Dendritic cell treated with granulocyte-macrophage colony-stimulating factor and Interleukin-4, amounts not matched to agents 40 ng/mL and 50 ng/mL, for 4 days (primary cell): ENCODE measurements around the gene CDK12.
"Not testable (repeated sequence)": the region's sequence is repeated elsewhere in the genome, so short reads cannot be mapped to it uniquely, and the experiment has no call there.

Experiments used
- H3K27ac Mint-ChIP-seq: one replicate; pipeline ENCODE4 v1.8.0; 2022; ENCODE audit warnings: mild to moderate bottlenecking, mixed read lengths
- H3K27me3 Mint-ChIP-seq: one replicate; pipeline ENCODE4 v1.8.0; 2022; ENCODE audit warnings: mild to moderate bottlenecking, mixed read lengths
- H3K36me3 Mint-ChIP-seq: one replicate; pipeline ENCODE4 v1.8.0; 2022; ENCODE audit warnings: low read depth, mixed read lengths
- H3K4me1 Mint-ChIP-seq: one replicate; pipeline ENCODE4 v1.8.0; 2022; ENCODE audit warnings: low read depth, mixed read lengths
- H3K4me3 Mint-ChIP-seq: one replicate; pipeline ENCODE4 v1.8.0; 2022; ENCODE audit warnings: mild to moderate bottlenecking, moderate library complexity, mixed read lengths
- H3K9me3 Mint-ChIP-seq: one replicate; pipeline ENCODE4 v1.8.0; 2022; ENCODE audit warnings: mixed read lengths
- intact Hi-C: fragments of 100-400 bp; cut with micrococcal nuclease; formaldehyde crosslinking; loops from one replicate; pipeline ENCODE4 v1.15.0; 2022

Gene CDK12

GRCh38 chr17:39473310-39473709, 12.0 kb downstream of the CDK12 start:
- H3K36me3 Mint-ChIP-seq = peaks cover 84% of the 10 kb centered on the region
- intact Hi-C loops = no loop called here
- H3K9me3 Mint-ChIP-seq = no peaks in the 10 kb centered on the region

GRCh38 chr17:39479631-39480030, 18.3 kb downstream of the CDK12 start:
- H3K27ac Mint-ChIP-seq, H3K27me3 Mint-ChIP-seq, H3K4me1 Mint-ChIP-seq, intact Hi-C loops, H3K4me3 Mint-ChIP-seq, H3K9me3 Mint-ChIP-seq: not testable (repeated sequence)
- peaks cover 76% of the 10 kb centered on the region for H3K36me3 Mint-ChIP-seq

More at GRCh38 chr17:39473310-39473709, 12.0 kb downstream of the CDK12 start:
- H3K27ac Mint-ChIP-seq = no peak overlapping the region
- no peak overlapping the region for H3K4me3 Mint-ChIP-seq
- no peaks in the 10 kb centered on the region for H3K4me1 Mint-ChIP-seq
- no peaks in the 10 kb centered on the region for H3K27me3 Mint-ChIP-seq

GRCh38 chr17:39483506-39483905, 22.2 kb downstream of the CDK12 start:
- intact Hi-C loops = no loop called here
- Mint-ChIP-seq H3K9me3 (no peaks in the 10 kb centered on the region), H3K4me3 (no peak overlapping the region), H3K4me1 (no peaks in the 10 kb centered on the region), H3K27ac (no peak overlapping the region), H3K27me3 (no peaks in the 10 kb centered on the region), H3K36me3 (peaks cover 57% of the 10 kb centered on the region)

- peaks cover 57% of the 10 kb centered on the region for H3K36me3 Mint-ChIP-seq
- H3K27ac Mint-ChIP-seq = no peak overlapping the region
- intact Hi-C loops = no loop called here
- no peaks in the 10 kb centered on the region for H3K9me3 Mint-ChIP-seq
- H3K4me3 Mint-ChIP-seq = no peak overlapping the region
- H3K27me3 Mint-ChIP-seq = no peaks in the 10 kb centered on the region
- H3K4me1 Mint-ChIP-seq = no peaks in the 10 kb centered on the region
These were observed 22.9 kb downstream of the CDK12 start for GRCh38 chr17:39484178-39484577.

GRCh38 chr17:39485555-39485954, 24.3 kb downstream of the CDK12 start:
- Mint-ChIP-seq H3K27me3 (no peaks in the 10 kb centered on the region), H3K4me3 (no peak overlapping the region), H3K36me3 (peaks cover 51% of the 10 kb centered on the region), H3K4me1 (no peaks in the 10 kb centered on the region), H3K27ac (peak overlapping the region; percentile 27), H3K9me3 (no peaks in the 10 kb centered on the region)
- intact Hi-C loops = no loop called here

GRCh38 chr17:39486242-39486641, 25.0 kb downstream of the CDK12 start:
- Mint-ChIP-seq H3K27ac (peak overlapping the region; percentile 27), H3K36me3 (peaks cover 49% of the 10 kb centered on the region), H3K27me3 (no peaks in the 10 kb centered on the region), H3K4me1 (no peaks in the 10 kb centered on the region), H3K4me3 (no peak overlapping the region), H3K9me3 (no peaks in the 10 kb centered on the region)
- intact Hi-C loops = no loop called here

- H3K36me3 Mint-ChIP-seq = peaks cover 52% of the 10 kb centered on the region
- H3K4me3 Mint-ChIP-seq, H3K27ac Mint-ChIP-seq: not testable (repeated sequence)
These were observed 26.2 kb downstream of the CDK12 start for GRCh38 chr17:39487490-39487889.

GRCh38 chr17:39487946-39488345, 26.7 kb downstream of the CDK12 start:
- Mint-ChIP-seq H3K4me1 (no peaks in the 10 kb centered on the region), H3K9me3 (no peaks in the 10 kb centered on the region), H3K4me3 (no peak overlapping the region), H3K36me3 (peaks cover 52% of the 10 kb centered on the region), H3K27me3 (no peaks in the 10 kb centered on the region), H3K27ac (no peak overlapping the region)
- intact Hi-C loops = no loop called here

More at GRCh38 chr17:39487490-39487889, 26.2 kb downstream of the CDK12 start:
- H3K4me1 Mint-ChIP-seq, H3K27me3 Mint-ChIP-seq, H3K9me3 Mint-ChIP-seq, intact Hi-C loops: not testable (repeated sequence)

- not testable (repeated sequence) for H3K4me1 Mint-ChIP-seq
- H3K36me3 Mint-ChIP-seq = peaks cover 96% of the 10 kb centered on the region
These were observed 35.6 kb downstream of the CDK12 start for GRCh38 chr17:39496921-39497320.

GRCh38 chr17:39507511-39507910, 46.2 kb downstream of the CDK12 start:
- H3K27ac Mint-ChIP-seq = no peak overlapping the region
- no peaks in the 10 kb centered on the region for H3K9me3 Mint-ChIP-seq
- H3K27me3 Mint-ChIP-seq = no peaks in the 10 kb centered on the region
- intact Hi-C loops = no loop called here
- peaks cover 99% of the 10 kb centered on the region for H3K36me3 Mint-ChIP-seq
- H3K4me3 Mint-ChIP-seq = no peak overlapping the region
- no peaks in the 10 kb centered on the region for H3K4me1 Mint-ChIP-seq

More at GRCh38 chr17:39496921-39497320, 35.6 kb downstream of the CDK12 start:
- H3K9me3 Mint-ChIP-seq, H3K27me3 Mint-ChIP-seq, H3K27ac Mint-ChIP-seq, H3K4me3 Mint-ChIP-seq, intact Hi-C loops: not testable (repeated sequence)

GRCh38 chr17:39508987-39509386, 47.7 kb downstream of the CDK12 start:
- H3K36me3 Mint-ChIP-seq = peaks cover 99% of the 10 kb centered on the region

GRCh38 chr17:39513309-39513708, 52.0 kb downstream of the CDK12 start:
- H3K36me3 Mint-ChIP-seq = peaks cover 98% of the 10 kb centered on the region
- no peak overlapping the region for H3K27ac Mint-ChIP-seq

More at GRCh38 chr17:39508987-39509386, 47.7 kb downstream of the CDK12 start:
- Mint-ChIP-seq H3K4me3 (no peak overlapping the region), H3K27ac (no peak overlapping the region), H3K9me3 (no peaks in the 10 kb centered on the region), H3K27me3 (no peaks in the 10 kb centered on the region), H3K4me1 (no peaks in the 10 kb centered on the region)
- intact Hi-C loops = no loop called here

GRCh38 chr17:39513915-39514314, 52.6 kb downstream of the CDK12 start:
- Mint-ChIP-seq H3K36me3 (peaks cover 98% of the 10 kb centered on the region), H3K27me3 (no peaks in the 10 kb centered on the region), H3K9me3 (no peaks in the 10 kb centered on the region), H3K4me1 (no peaks in the 10 kb centered on the region), H3K4me3 (no peak overlapping the region), H3K27ac (no peak overlapping the region)
- intact Hi-C loops = loop anchor here (10.0 kb wide), 1 partner anchor 89 kb away; no protein-coding TSS in a partner anchor

More at GRCh38 chr17:39513309-39513708, 52.0 kb downstream of the CDK12 start:
- Mint-ChIP-seq H3K9me3 (no peaks in the 10 kb centered on the region), H3K4me1 (no peaks in the 10 kb centered on the region), H3K27me3 (no peaks in the 10 kb centered on the region), H3K4me3 (no peak overlapping the region)
- intact Hi-C loops = loop anchor here (10.0 kb wide), 1 partner anchor 89 kb away; no protein-coding TSS in a partner anchor

- Mint-ChIP-seq H3K4me3 (no peak overlapping the region), H3K4me1 (no peaks in the 10 kb centered on the region), H3K9me3 (no peaks in the 10 kb centered on the region), H3K27me3 (no peaks in the 10 kb centered on the region), H3K36me3 (peaks cover 98% of the 10 kb centered on the region), H3K27ac (no peak overlapping the region)
- intact Hi-C loops = loop anchor here (10.0 kb wide), 1 partner anchor 92 kb away; no protein-coding TSS in a partner anchor
These were observed 55.9 kb downstream of the CDK12 start for GRCh38 chr17:39517224-39517623.
